CD4-positive, alpha-beta T cell (primary cell): ENCODE data around the gene TTYH3. TPM values are rescaled to one million over a fixed set of nuclear protein-coding genes. Genes with fewer than 3 reads are reported as not detected.
"Not testable (repeated sequence)": the region's sequence is repeated elsewhere in the genome, so short reads cannot be mapped to it uniquely, and the experiment has no call there.

Source experiments
- ATAC-seq: fragments of 200-7000 bp; cut with Tn5 transposase; one replicate; pipeline ENCODE4 v1.10.0; 2022; ENCODE audit warnings: mild to moderate bottlenecking; ENCODE audit not compliant: poor library complexity
- CTCF ChIA-PET: fragments of 350-600 bp; sonication (Branson Sonifier 250); formaldehyde crosslinking; loops from one replicate; lab custom pipeline; 2021; ENCODE audit warnings: antibody characterized with exemption, inconsistent platforms; lab: Charles Lee
- POLR2A ChIA-PET: fragments of 350-600 bp; sonication (Branson Sonifier 250); formaldehyde crosslinking; loops from one replicate; lab custom pipeline; 2021; ENCODE audit warnings: antibody characterized with exemption, inconsistent platforms; lab: Charles Lee
- DNase-seq, 14 experiments: peaks; one replicate each; pipeline ENCODE4 v3.0.0-alpha.2; 2013 to 2020; ENCODE audit warnings: mixed read lengths in 2 of 14
- H3K27ac ChIP-seq, 2 donors: one replicate each; pipeline versions ENCODE4 v1.5.1 to v1.7.0; 2013; ENCODE audit warnings: low read length in 2 of 2, low read depth in 1 of 2, mild to moderate bottlenecking in 1 of 2
- H3K27me3 ChIP-seq, 2 experiments: 1 replicate in 1 of 2; 2 replicates in 1 of 2; pipeline versions ENCODE4 v1.6.1 to v1.7.0; 2013; ENCODE audit warnings: low read length in 2 of 2, control low read depth in 1 of 2, mild to moderate bottlenecking in 1 of 2, moderate library complexity in 1 of 2; ENCODE audit not compliant: insufficient read depth in 2 of 2, control insufficient read depth in 1 of 2
- H3K36me3 ChIP-seq: one replicate; pipeline ENCODE4 v1.6.1; 2013; ENCODE audit warnings: low read length, control low read depth; ENCODE audit not compliant: insufficient read depth
- H3K4me1 ChIP-seq: one replicate; pipeline ENCODE4 v1.6.1; 2013; ENCODE audit warnings: low read length, control low read depth; ENCODE audit not compliant: insufficient read depth
- H3K4me3 ChIP-seq: one replicate; pipeline ENCODE4 v1.5.1; 2013; ENCODE audit warnings: mild to moderate bottlenecking, low read length, moderate library complexity
- H3K9me3 ChIP-seq, 2 experiments: 1 replicate in 1 of 2; 2 replicates in 1 of 2; pipeline versions ENCODE4 v1.6.1 to v1.7.0; 2013; ENCODE audit warnings: low read length in 2 of 2, mild to moderate bottlenecking in 2 of 2, control low read depth in 1 of 2, moderate library complexity in 1 of 2; ENCODE audit not compliant: control insufficient read depth in 1 of 2, insufficient read depth in 1 of 2
- H3K27ac Mint-ChIP-seq: one replicate; pipeline ENCODE4 v1.8.0; 2020; ENCODE audit warnings: mixed read lengths
- H3K27me3 Mint-ChIP-seq: one replicate; pipeline ENCODE4 v1.8.0; 2021; ENCODE audit warnings: mixed read lengths
- H3K36me3 Mint-ChIP-seq: one replicate; pipeline ENCODE4 v1.8.0; 2021; ENCODE audit warnings: low read depth, mixed read lengths
- H3K4me1 Mint-ChIP-seq: one replicate; pipeline ENCODE4 v1.8.0; 2021; ENCODE audit warnings: low read depth, mixed read lengths
- H3K4me3 Mint-ChIP-seq: one replicate; pipeline ENCODE4 v1.8.0; 2020; ENCODE audit warnings: mild to moderate bottlenecking, mixed read lengths
- H3K9me3 Mint-ChIP-seq: one replicate; pipeline ENCODE4 v1.8.0; 2020; ENCODE audit warnings: mixed read lengths
- CTCF ChIP-seq: fragments of 200-600 bp; IDR thresholded peaks from one replicate; pipeline ENCODE4 v1.8.0; 2022; ENCODE audit warnings: antibody characterized with exemption, mild to moderate bottlenecking
- intact Hi-C, 2 experiments: fragments of 100-400 bp; cut with DNase I in 1 of 2; cut with micrococcal nuclease in 1 of 2; formaldehyde crosslinking; loops; one replicate each; pipeline versions ENCODE4 v1.15.1 to v1.9.0; 2023 to 2025; cut with DNase I, micrococcal nuclease
- total RNA-seq, 174 experiments: library from RNA in 2 of 174; stranded (reverse) in 2 of 174; gene quantifications; one replicate each; pipeline ENCODE4 v1.2.3 and lab custom pipeline; 2021 to 2026

TTYH3 gene
- total RNA-seq, 2 experiments from 2014 or later, result 7.9 to 9.3 TPM

DNA sequence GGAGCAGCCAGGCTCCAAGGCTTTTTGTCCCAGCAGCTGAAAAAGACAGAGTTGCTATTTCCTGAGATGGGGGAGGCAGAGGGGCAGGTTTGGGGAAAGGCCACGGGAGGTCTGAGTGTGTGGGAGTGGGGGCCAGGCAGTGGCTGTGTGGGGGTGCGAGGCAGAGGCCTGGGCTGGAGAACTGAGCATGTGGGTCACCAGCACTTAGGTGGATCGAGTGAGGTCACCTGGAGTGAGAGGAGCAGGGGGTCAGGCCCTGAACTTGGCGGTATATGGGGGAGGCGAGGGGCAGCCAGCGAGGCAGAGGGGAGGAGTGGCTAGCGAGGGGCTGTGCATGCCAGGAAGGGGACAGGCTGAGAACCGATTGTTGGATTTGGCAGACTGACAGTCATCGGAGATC, 44.7 kb upstream of the TTYH3 start:
- TF ChIP-seq CTCF, result no peak
- no peak overlapping the region for H3K4me3 ChIP-seq
- no peaks in the 10 kb centered on the region for H3K9me3 ChIP-seq
- H3K27ac Mint-ChIP-seq, result no peak overlapping the region
- CTCF ChIA-PET, result no interaction called here
- peaks cover 3% of the 10 kb centered on the region for H3K36me3 Mint-ChIP-seq
- no peaks in the 10 kb centered on the region for H3K27me3 Mint-ChIP-seq
- no peak overlapping the region for H3K4me3 Mint-ChIP-seq
- H3K4me1 ChIP-seq, result no peaks in the 10 kb centered on the region
- no peak for DNase-seq
- POLR2A ChIA-PET, result no interaction called here
- intact Hi-C loops, result no loop called here
- ATAC-seq, result no peak
- no peaks in the 10 kb centered on the region for H3K27me3 ChIP-seq
- H3K36me3 ChIP-seq, result peaks cover 2% of the 10 kb centered on the region
- H3K4me1 Mint-ChIP-seq, result no peaks in the 10 kb centered on the region
- no peak overlapping the region for H3K27ac ChIP-seq
- H3K9me3 Mint-ChIP-seq, result no peaks in the 10 kb centered on the region

GRCh38 chr7:2587778-2588177, 44.0 kb upstream of the TTYH3 start:
- no peaks in the 10 kb centered on the region for H3K4me1 Mint-ChIP-seq
- intact Hi-C loops, result no loop called here
- Histone ChIP-seq H3K27ac (no peak overlapping the region), H3K36me3 (peaks cover 7% of the 10 kb centered on the region), H3K27me3 (no peaks in the 10 kb centered on the region), H3K4me3 (no peak overlapping the region), H3K4me1 (no peaks in the 10 kb centered on the region), H3K9me3 (no peaks in the 10 kb centered on the region)
- H3K27me3 Mint-ChIP-seq, result no peaks in the 10 kb centered on the region
- ATAC-seq, result no peak
- H3K27ac Mint-ChIP-seq, result no peak overlapping the region
- no peak overlapping the region for H3K4me3 Mint-ChIP-seq
- POLR2A ChIA-PET, result no interaction called here
- no peaks in the 10 kb centered on the region for H3K9me3 Mint-ChIP-seq
- DNase-seq, result no peak
- TF ChIP-seq CTCF, result no peak
- CTCF ChIA-PET, result no interaction called here
- peaks cover 6% of the 10 kb centered on the region for H3K36me3 Mint-ChIP-seq

GRCh38 chr7:2589341-2589740, 42.4 kb upstream of the TTYH3 start:
- no peaks in the 10 kb centered on the region for H3K27me3 Mint-ChIP-seq
- no peak for TF ChIP-seq CTCF
- no peaks in the 10 kb centered on the region for H3K4me1 ChIP-seq
- intact Hi-C loops, result no loop called here
- DNase-seq (no peak), ATAC-seq (no peak)
- no peaks in the 10 kb centered on the region for H3K9me3 ChIP-seq
- no peak overlapping the region for H3K27ac Mint-ChIP-seq
- no peak overlapping the region for H3K4me3 Mint-ChIP-seq
- H3K9me3 Mint-ChIP-seq, result no peaks in the 10 kb centered on the region
- ChIA-PET POLR2A (no interaction called here), CTCF (no interaction called here)
- H3K4me1 Mint-ChIP-seq, result no peaks in the 10 kb centered on the region
- peaks cover 17% of the 10 kb centered on the region for H3K36me3 ChIP-seq
- H3K4me3 ChIP-seq, result no peak overlapping the region
- H3K36me3 Mint-ChIP-seq, result peaks cover 7% of the 10 kb centered on the region
- H3K27me3 ChIP-seq, result no peaks in the 10 kb centered on the region
- no peak overlapping the region for H3K27ac ChIP-seq

DNA sequence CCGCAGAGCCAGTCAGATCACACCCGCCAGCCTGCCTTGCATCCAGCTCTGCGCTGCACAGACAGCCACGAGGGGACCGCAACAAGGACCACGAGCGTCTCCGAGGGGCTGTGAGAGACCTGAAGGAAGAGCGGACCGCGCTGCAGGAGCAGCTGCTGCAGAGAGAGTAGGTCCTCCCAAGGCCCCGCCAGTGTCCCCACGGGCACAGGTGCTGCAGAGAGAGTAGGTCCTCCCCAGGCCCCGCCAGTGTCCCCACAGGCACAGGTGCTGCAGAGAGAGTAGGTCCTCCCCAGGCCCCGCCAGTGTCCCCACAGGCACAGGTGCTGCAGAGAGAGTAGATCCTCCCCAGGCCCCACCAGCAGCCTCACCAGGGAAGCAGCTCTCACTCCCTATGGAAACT, 41.8 kb upstream of the TTYH3 start:
- H3K27me3 ChIP-seq, H3K4me3 Mint-ChIP-seq, ATAC-seq, intact Hi-C loops, H3K4me3 ChIP-seq, H3K27ac Mint-ChIP-seq, POLR2A ChIA-PET, H3K9me3 ChIP-seq, H3K9me3 Mint-ChIP-seq, H3K27me3 Mint-ChIP-seq, H3K4me1 Mint-ChIP-seq, H3K4me1 ChIP-seq, H3K27ac ChIP-seq, DNase-seq: not testable (repeated sequence)
- peaks cover 13% of the 10 kb centered on the region for H3K36me3 Mint-ChIP-seq
- CTCF ChIA-PET, result interaction anchor here (0.6 kb wide), 1 partner anchor 129 kb away, joined by 3 read pairs; no protein-coding TSS in a partner anchor
- H3K36me3 ChIP-seq, result peaks cover 18% of the 10 kb centered on the region
